ENCODE data around the gene CALCOCO2. TPM values are rescaled to one million over a fixed set of nuclear protein-coding genes. Genes with fewer than 3 reads are reported as not detected.
A peak's percentile ranks its signal among the peaks of the same experiment; 100 is the strongest.
"Not testable (repeated sequence)": the region's sequence is repeated elsewhere in the genome, so short reads cannot be mapped to it uniquely, and the experiment has no call there.

Gene CALCOCO2
- total and polyA plus RNA-seq, 9 donors, result 22.4 to 49.1 (median 44.2) TPM

- H3K27me3 ChIP-seq (ENCODE audit: control insufficient read depth, insufficient read depth, low read length), result peaks cover 47% of the 10 kb centered on the region
- no peaks in the 10 kb centered on the region for H3K36me3 ChIP-seq (ENCODE audit: control insufficient read depth, insufficient read depth, low read length)
- H3K27ac ChIP-seq (ENCODE audit: low read length), result no peak overlapping the region
- no peak overlapping the region for H3K4me3 ChIP-seq (ENCODE audit: low read length)
- no peaks in the 10 kb centered on the region for H3K9me3 ChIP-seq (replicated peaks; ENCODE audit: control insufficient read depth, low read depth, low read length)
- 81% methylated on average over 10 of the region's 11 CpGs for WGBS (ENCODE audit: insufficient coverage)
- peaks cover 10% of the 10 kb centered on the region for H3K4me1 ChIP-seq (ENCODE audit: control insufficient read depth, insufficient read depth, low read length)
- DNase-seq, result no peak
Observed at GRCh38 chr17:48819466-48819865, 11.4 kb upstream of the CALCOCO2 start.

GRCh38 chr17:48820936-48821335, 9.9 kb upstream of the CALCOCO2 start:
- Histone ChIP-seq H3K4me1 (ENCODE audit: control insufficient read depth, insufficient read depth, low read length) (peaks cover 10% of the 10 kb centered on the region), H3K27me3 (ENCODE audit: control insufficient read depth, insufficient read depth, low read length) (peaks cover 40% of the 10 kb centered on the region)
- H3K36me3 ChIP-seq (ENCODE audit: control insufficient read depth, insufficient read depth, low read length); H3K9me3 ChIP-seq (replicated peaks; ENCODE audit: control insufficient read depth, low read depth, low read length); DNase-seq; H3K4me3 ChIP-seq (ENCODE audit: low read length); H3K27ac ChIP-seq (ENCODE audit: low read length): not testable (repeated sequence)
- 88% methylated on average over 3 of the region's 6 CpGs for WGBS (ENCODE audit: insufficient coverage)

- H3K4me3 ChIP-seq (ENCODE audit: low read length), result no peak overlapping the region
- 83% methylated on average over 2 of the region's 11 CpGs for WGBS (ENCODE audit: insufficient coverage)
- no peak overlapping the region for H3K27ac ChIP-seq (ENCODE audit: low read length)
Observed at GRCh38 chr17:48825446-48826381, 5.1 kb upstream of the CALCOCO2 start.

GRCh38 chr17:48831549-48831883, 681 bp downstream of the CALCOCO2 start:
- H3K9me3 ChIP-seq (replicated peaks; ENCODE audit: control insufficient read depth, low read depth, low read length), result no peaks in the 10 kb centered on the region
- no peaks in the 10 kb centered on the region for H3K36me3 ChIP-seq (ENCODE audit: control insufficient read depth, insufficient read depth, low read length)
- H3K4me3 ChIP-seq (ENCODE audit: low read length), result peak overlapping the region; percentile 78
- H3K27ac ChIP-seq (ENCODE audit: low read length), result peak overlapping the region; percentile 93
- 0% methylated on average over 2 of the region's 8 CpGs for WGBS (ENCODE audit: insufficient coverage)
- peaks cover 3% of the 10 kb centered on the region for H3K4me1 ChIP-seq (ENCODE audit: control insufficient read depth, insufficient read depth, low read length)
- H3K27me3 ChIP-seq (ENCODE audit: control insufficient read depth, insufficient read depth, low read length), result no peaks in the 10 kb centered on the region
- no peak for DNase-seq

More at GRCh38 chr17:48825446-48826381, 5.1 kb upstream of the CALCOCO2 start:
- Histone ChIP-seq H3K9me3 (replicated peaks; ENCODE audit: control insufficient read depth, low read depth, low read length) (no peaks in the 10 kb centered on the region), H3K36me3 (ENCODE audit: control insufficient read depth, insufficient read depth, low read length) (no peaks in the 10 kb centered on the region), H3K27me3 (ENCODE audit: control insufficient read depth, insufficient read depth, low read length) (peaks cover 3% of the 10 kb centered on the region), H3K4me1 (ENCODE audit: control insufficient read depth, insufficient read depth, low read length) (peaks cover 3% of the 10 kb centered on the region)
- DNase-seq, result no peak

- Histone ChIP-seq H3K4me1 (ENCODE audit: control insufficient read depth, insufficient read depth, low read length) (peaks cover 3% of the 10 kb centered on the region), H3K27ac (ENCODE audit: low read length) (no peak overlapping the region), H3K36me3 (ENCODE audit: control insufficient read depth, insufficient read depth, low read length) (no peaks in the 10 kb centered on the region), H3K27me3 (ENCODE audit: control insufficient read depth, insufficient read depth, low read length) (no peaks in the 10 kb centered on the region), H3K9me3 (replicated peaks; ENCODE audit: control insufficient read depth, low read depth, low read length) (no peaks in the 10 kb centered on the region), H3K4me3 (ENCODE audit: low read length) (no peak overlapping the region)
- DNase-seq, result no peak
- no CpG with 5 or more reads among the region's 2 CpGs for WGBS (ENCODE audit: insufficient coverage)
Observed at GRCh38 chr17:48834973-48835372, 4.1 kb downstream of the CALCOCO2 start.

- H3K4me1 ChIP-seq (ENCODE audit: control insufficient read depth, insufficient read depth, low read length), result no peaks in the 10 kb centered on the region
- H3K27ac ChIP-seq (ENCODE audit: low read length), result no peak overlapping the region
- WGBS (ENCODE audit: insufficient coverage), result no CpG with 5 or more reads among the region's 2 CpGs
Observed at GRCh38 chr17:48835971-48836370, 5.1 kb downstream of the CALCOCO2 start.

GRCh38 chr17:48837458-48837857, 6.6 kb downstream of the CALCOCO2 start:
- WGBS (ENCODE audit: insufficient coverage), result 94% methylated on average over 3 of the region's 4 CpGs
- not testable (repeated sequence) for H3K27ac ChIP-seq (ENCODE audit: low read length); H3K4me3 ChIP-seq (ENCODE audit: low read length); H3K9me3 ChIP-seq (replicated peaks; ENCODE audit: control insufficient read depth, low read depth, low read length); H3K27me3 ChIP-seq (ENCODE audit: control insufficient read depth, insufficient read depth, low read length); H3K4me1 ChIP-seq (ENCODE audit: control insufficient read depth, insufficient read depth, low read length); H3K36me3 ChIP-seq (ENCODE audit: control insufficient read depth, insufficient read depth, low read length)
- peak; percentile 27 for DNase-seq

More at GRCh38 chr17:48835971-48836370, 5.1 kb downstream of the CALCOCO2 start:
- Histone ChIP-seq H3K27me3 (ENCODE audit: control insufficient read depth, insufficient read depth, low read length) (no peaks in the 10 kb centered on the region), H3K36me3 (ENCODE audit: control insufficient read depth, insufficient read depth, low read length) (no peaks in the 10 kb centered on the region), H3K9me3 (replicated peaks; ENCODE audit: control insufficient read depth, low read depth, low read length) (no peaks in the 10 kb centered on the region), H3K4me3 (ENCODE audit: low read length) (no peak overlapping the region)
- no peak for DNase-seq

- no peak overlapping the region for H3K4me3 ChIP-seq (ENCODE audit: low read length)
- no peak for DNase-seq
- H3K27ac ChIP-seq (ENCODE audit: low read length), result peak overlapping the region; percentile 87
- no peaks in the 10 kb centered on the region for H3K27me3 ChIP-seq (ENCODE audit: control insufficient read depth, insufficient read depth, low read length)
- H3K36me3 ChIP-seq (ENCODE audit: control insufficient read depth, insufficient read depth, low read length), result peaks cover 14% of the 10 kb centered on the region
- no peaks in the 10 kb centered on the region for H3K9me3 ChIP-seq (replicated peaks; ENCODE audit: control insufficient read depth, low read depth, low read length)
- no peaks in the 10 kb centered on the region for H3K4me1 ChIP-seq (ENCODE audit: control insufficient read depth, insufficient read depth, low read length)
- 60% methylated on average over 1 of the region's 3 CpGs for WGBS (ENCODE audit: insufficient coverage)
Observed at GRCh38 chr17:48840441-48840840, 9.6 kb downstream of the CALCOCO2 start.

GRCh38 chr17:48841395-48841831, 10.6 kb downstream of the CALCOCO2 start:
- peak overlapping the region; percentile 4 for H3K4me3 ChIP-seq (ENCODE audit: low read length)
- WGBS (ENCODE audit: insufficient coverage), result no CpG with 5 or more reads among the region's 3 CpGs

GRCh38 chr17:48842746-48843145, 11.9 kb downstream of the CALCOCO2 start:
- no CpG with 5 or more reads among the region's 3 CpGs for WGBS (ENCODE audit: insufficient coverage)
- no peaks in the 10 kb centered on the region for H3K4me1 ChIP-seq (ENCODE audit: control insufficient read depth, insufficient read depth, low read length)
- H3K36me3 ChIP-seq (ENCODE audit: control insufficient read depth, insufficient read depth, low read length), result peaks cover 15% of the 10 kb centered on the region
- no peak for DNase-seq
- H3K27ac ChIP-seq (ENCODE audit: low read length), result no peak overlapping the region
- no peaks in the 10 kb centered on the region for H3K9me3 ChIP-seq (replicated peaks; ENCODE audit: control insufficient read depth, low read depth, low read length)
- no peaks in the 10 kb centered on the region for H3K27me3 ChIP-seq (ENCODE audit: control insufficient read depth, insufficient read depth, low read length)
- H3K4me3 ChIP-seq (ENCODE audit: low read length), result no peak overlapping the region

More at GRCh38 chr17:48841395-48841831, 10.6 kb downstream of the CALCOCO2 start:
- DNase-seq, result peak; percentile 87
- Histone ChIP-seq H3K27ac (ENCODE audit: low read length) (peak overlapping the region; percentile 87), H3K36me3 (ENCODE audit: control insufficient read depth, insufficient read depth, low read length) (peaks cover 14% of the 10 kb centered on the region), H3K4me1 (ENCODE audit: control insufficient read depth, insufficient read depth, low read length) (no peaks in the 10 kb centered on the region), H3K27me3 (ENCODE audit: control insufficient read depth, insufficient read depth, low read length) (no peaks in the 10 kb centered on the region), H3K9me3 (replicated peaks; ENCODE audit: control insufficient read depth, low read depth, low read length) (no peaks in the 10 kb centered on the region)
